HepG2 (cell line): ENCODE data around the gene AXIN2. TPM values are rescaled to one million over a fixed set of nuclear protein-coding genes. Genes with fewer than 3 reads are reported as not detected.

Source experiments
- ARID3A ChIP-seq: IDR thresholded peaks from 2 replicates; pipeline ENCODE4 v1.6.1; 2012; ENCODE audit warnings: low read depth, low read length, improper control_type of control experiment
- ATF7 ChIP-seq, 2 experiments: fragments of 450-650 bp in 1 of 2; sonication (generic) in 1 of 2; formaldehyde crosslinking in 1 of 2; IDR thresholded peaks; 2 replicates each; pipeline versions ENCODE4 v1.4.0 to v1.6.1; 2016 to 2020; ENCODE audit warnings: antibody characterized with exemption in 1 of 2, mild to moderate bottlenecking in 1 of 2, missing genetic modification reagents in 1 of 2
- HNRNPK ChIP-seq: fragments of 200-400 bp; formaldehyde crosslinking; IDR thresholded peaks from 2 replicates; pipeline ENCODE4 v1.6.1; 2018; ENCODE audit warnings: low read length, low read depth, moderate library complexity, mild to moderate bottlenecking; ENCODE audit not compliant: poor library complexity, severe bottlenecking
- KDM2A ChIP-seq: sonication (generic); formaldehyde crosslinking; IDR thresholded peaks from 2 replicates; pipeline ENCODE4 v1.4.0; 2020; ENCODE audit warnings: low read depth, missing genetic modification reagents, borderline replicate concordance
- KMT2B ChIP-seq: IDR thresholded peaks from 2 replicates; pipeline ENCODE4 v1.6.1; 2016; ENCODE audit warnings: missing genetic modification reagents, missing compliant biosample characterization
- POLR2G ChIP-seq: fragments of 200-400 bp; formaldehyde crosslinking; IDR thresholded peaks from 2 replicates; pipeline ENCODE4 v1.6.1; 2018; ENCODE audit warnings: mild to moderate bottlenecking, low read depth, low read length, moderate library complexity
- RFX5 ChIP-seq: IDR thresholded peaks from 2 replicates; pipeline ENCODE4 v1.6.1; 2011; ENCODE audit warnings: low read depth, low read length, improper control_type of control experiment
- SAFB2 ChIP-seq: sonication (generic); formaldehyde crosslinking; IDR thresholded peaks from 2 replicates; pipeline ENCODE4 v1.5.1; 2020; ENCODE audit warnings: missing genetic modification reagents, low read depth, mild to moderate bottlenecking, borderline replicate concordance
- SOX13 ChIP-seq, 3 experiments: fragments of 450-650 bp in 1 of 3; sonication (generic) in 1 of 3; formaldehyde crosslinking in 1 of 3; IDR thresholded peaks in 2 of 3; conservative IDR thresholded peaks in 1 of 3; 2 replicates each; pipeline versions ENCODE4 v1.5.0 to v1.6.1; 2016 to 2020; ENCODE audit warnings: antibody characterized with exemption in 1 of 3, mild to moderate bottlenecking in 1 of 3, missing compliant biosample characterization in 1 of 3, missing genetic modification reagents in 1 of 3, moderate library complexity in 1 of 3
- SRSF4 ChIP-seq: fragments of 200-400 bp; formaldehyde crosslinking; IDR thresholded peaks from one replicate; pipeline ENCODE4 v1.6.1; 2018; ENCODE audit warnings: mild to moderate bottlenecking, low read depth, low read length, moderate library complexity; ENCODE audit not compliant: poor library complexity, severe bottlenecking
- TAF1 ChIP-seq: sonication (generic); formaldehyde crosslinking; IDR thresholded peaks from 2 replicates; pipeline ENCODE4 v1.4.0; 2020; ENCODE audit warnings: missing genetic modification reagents
- TP53 ChIP-seq: sonication (generic); formaldehyde crosslinking; conservative IDR thresholded peaks from 2 replicates; pipeline ENCODE4 v1.4.0; 2020; ENCODE audit warnings: missing genetic modification reagents
- WIZ ChIP-seq: sonication (generic); formaldehyde crosslinking; IDR thresholded peaks from 2 replicates; pipeline ENCODE4 v1.5.1; 2020; ENCODE audit warnings: mild to moderate bottlenecking, missing genetic modification reagents
- ZNF468 ChIP-seq: sonication (generic); formaldehyde crosslinking; IDR thresholded peaks from 2 replicates; pipeline ENCODE4 v1.8.0; 2022; ENCODE audit warnings: mild to moderate bottlenecking, moderate library complexity, missing genetic modification reagents
- ZNF607 ChIP-seq: sonication (generic); formaldehyde crosslinking; IDR thresholded peaks from 2 replicates; pipeline ENCODE4 v1.5.1; 2020; ENCODE audit warnings: missing genetic modification reagents, mild to moderate bottlenecking, borderline replicate concordance
- ZNF639 ChIP-seq: conservative IDR thresholded peaks from 2 replicates; pipeline ENCODE4 v1.6.1; 2018; ENCODE audit warnings: missing genetic modification reagents
- ZNF780A ChIP-seq: sonication (generic); formaldehyde crosslinking; IDR thresholded peaks from 2 replicates; pipeline ENCODE4 v1.8.0; 2022; ENCODE audit warnings: mild to moderate bottlenecking, missing genetic modification reagents, moderate library complexity
- ZNF816 ChIP-seq: sonication (generic); formaldehyde crosslinking; IDR thresholded peaks from 2 replicates; pipeline ENCODE4 v1.8.0; 2022; ENCODE audit warnings: missing genetic modification reagents, mild to moderate bottlenecking, borderline replicate concordance
- ZNF879 ChIP-seq: sonication (generic); formaldehyde crosslinking; IDR thresholded peaks from 2 replicates; pipeline ENCODE4 v1.8.1; 2023; ENCODE audit warnings: missing genetic modification reagents
- polyA plus RNA-seq, 8 experiments: library from polyadenylated mRNA; depleted of rRNA in 3 of 8; stranded (reverse) in 7 of 8; unstranded in 1 of 8; fragments of >200 nt; fragmentation: Illumina TruSeq in 4 of 8; extraction: Trizol in 4 of 8; gene quantifications; 2 replicates each; pipeline versions ENCODE4 v1.2.1 to v1.2.3, GENCODE V29; 2011 to 2016; ENCODE audit warnings: low read depth in 4 of 8, missing spikeins in 1 of 8, mixed read lengths in 1 of 8; ENCODE audit not compliant: insufficient read depth in 1 of 8
- total RNA-seq, 5 experiments: library from RNA; depleted of rRNA; stranded (reverse); fragments of >200 nt; fragmentation: Illumina TruSeq; extraction: Trizol; gene quantifications; 2 replicates each; pipeline ENCODE4 v1.2.3, GENCODE V29; 2016; ENCODE audit warnings: low read depth in 1 of 5
- TF ChIP-seq, protein P1 (sequence below): sonication (generic); formaldehyde crosslinking; IDR thresholded peaks from 2 replicates; pipeline ENCODE4 v1.4.0; 2020; ENCODE audit warnings: missing genetic modification reagents, borderline replicate concordance
- TF ChIP-seq, protein P2 (sequence below): sonication (generic); formaldehyde crosslinking; IDR thresholded peaks from 2 replicates; pipeline ENCODE4 v1.5.0; 2020; ENCODE audit warnings: missing genetic modification reagents

AXIN2 gene
- total and polyA plus RNA-seq, 2 of the 13 experiments (the other 11 are each of a cell fraction or from before 2014, with no cell fraction given): 58.6 to 63.4 TPM

GRCh38 chr17:65559804-65560627, 1.4 kb downstream of the AXIN2 start (continued):
- 0 out of 2 replicates have a peak, but pooled peaks have one; percentile 17 for TF ChIP-seq ZNF607 (CRISPR knock-in tag)
- peak; percentile 91 for TF ChIP-seq POLR2G
- TF ChIP-seq ZNF879 (CRISPR knock-in tag): peak; percentile 77; the same call in 1 of the 2 replicates
- TF ChIP-seq ZNF780A (CRISPR knock-in tag): 0 out of 2 replicates have a peak, but pooled peaks have one; percentile 63
- TF ChIP-seq, protein P1, sequence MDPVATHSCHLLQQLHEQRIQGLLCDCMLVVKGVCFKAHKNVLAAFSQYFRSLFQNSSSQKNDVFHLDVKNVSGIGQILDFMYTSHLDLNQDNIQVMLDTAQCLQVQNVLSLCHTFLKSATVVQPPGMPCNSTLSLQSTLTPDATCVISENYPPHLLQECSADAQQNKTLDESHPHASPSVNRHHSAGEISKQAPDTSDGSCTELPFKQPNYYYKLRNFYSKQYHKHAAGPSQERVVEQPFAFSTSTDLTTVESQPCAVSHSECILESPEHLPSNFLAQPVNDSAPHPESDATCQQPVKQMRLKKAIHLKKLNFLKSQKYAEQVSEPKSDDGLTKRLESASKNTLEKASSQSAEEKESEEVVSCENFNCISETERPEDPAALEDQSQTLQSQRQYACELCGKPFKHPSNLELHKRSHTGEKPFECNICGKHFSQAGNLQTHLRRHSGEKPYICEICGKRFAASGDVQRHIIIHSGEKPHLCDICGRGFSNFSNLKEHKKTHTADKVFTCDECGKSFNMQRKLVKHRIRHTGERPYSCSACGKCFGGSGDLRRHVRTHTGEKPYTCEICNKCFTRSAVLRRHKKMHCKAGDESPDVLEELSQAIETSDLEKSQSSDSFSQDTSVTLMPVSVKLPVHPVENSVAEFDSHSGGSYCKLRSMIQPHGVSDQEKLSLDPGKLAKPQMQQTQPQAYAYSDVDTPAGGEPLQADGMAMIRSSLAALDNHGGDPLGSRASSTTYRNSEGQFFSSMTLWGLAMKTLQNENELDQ (CRISPR knock-in tag): no peak
- peak; percentile 93 for TF ChIP-seq TAF1 (CRISPR knock-in tag)
- TF ChIP-seq, protein P2, sequence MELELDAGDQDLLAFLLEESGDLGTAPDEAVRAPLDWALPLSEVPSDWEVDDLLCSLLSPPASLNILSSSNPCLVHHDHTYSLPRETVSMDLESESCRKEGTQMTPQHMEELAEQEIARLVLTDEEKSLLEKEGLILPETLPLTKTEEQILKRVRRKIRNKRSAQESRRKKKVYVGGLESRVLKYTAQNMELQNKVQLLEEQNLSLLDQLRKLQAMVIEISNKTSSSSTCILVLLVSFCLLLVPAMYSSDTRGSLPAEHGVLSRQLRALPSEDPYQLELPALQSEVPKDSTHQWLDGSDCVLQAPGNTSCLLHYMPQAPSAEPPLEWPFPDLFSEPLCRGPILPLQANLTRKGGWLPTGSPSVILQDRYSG (CRISPR knock-in tag): peak; percentile 22; the same call in 1 of the 2 replicates
- TF ChIP-seq TP53 (CRISPR knock-in tag): no peak
- peak; percentile 44; the same call in 1 of the 2 replicates for TF ChIP-seq KMT2B
- TF ChIP-seq HNRNPK: peak; percentile 99
- 0 out of 2 replicates have a peak, but pooled peaks have one; percentile 25 for TF ChIP-seq ZNF639 (CRISPR knock-in tag)
- TF ChIP-seq SAFB2 (CRISPR knock-in tag): peak; percentile 63; the same call in 1 of the 2 replicates
- peak; percentile 84 for TF ChIP-seq KDM2A (CRISPR knock-in tag)
- no peak; the same call in 1 of the 2 replicates for TF ChIP-seq SOX13 (IDR thresholded peaks at IDR 0.05)
- TF ChIP-seq SOX13 (CRISPR knock-in tag; conservative IDR thresholded peaks at IDR 0.05 in 1 of 2, IDR thresholded peaks at IDR 0.05 in 1 of 2): peak in 1 of 2 experiments; percentile 45; a peak in 2 of 4 replicates
- TF ChIP-seq ZNF468 (CRISPR knock-in tag): no peak
- TF ChIP-seq RFX5: no peak
- TF ChIP-seq ZNF816 (CRISPR knock-in tag): no peak
- 0 out of 2 replicates have a peak, but pooled peaks have one; percentile 41 for TF ChIP-seq WIZ
- peak; percentile 53 for TF ChIP-seq SRSF4
- TF ChIP-seq ARID3A: no peak
- TF ChIP-seq ATF7 (IDR thresholded peaks at IDR 0.05): no peak
- TF ChIP-seq ATF7 (CRISPR knock-in tag; IDR thresholded peaks at IDR 0.05): 0 out of 2 replicates have a peak, but pooled peaks have one; percentile 41
